ENCODE data around the gene FOXI1. TPM values are rescaled to one million over a fixed set of nuclear protein-coding genes. Genes with fewer than 3 reads are reported as not detected.

The FOXI1 gene
- polyA plus RNA-seq, 3 donors = not detected

GRCh38 chr5:170111088-170111785, 5.5 kb downstream of the FOXI1 start:
- Histone ChIP-seq H3K79me2 (ENCODE audit: insufficient read depth, low read length) (no peaks in the 10 kb centered on the region), H3K9ac (ENCODE audit: insufficient read depth, low read length, poor library complexity, severe bottlenecking) (no peak overlapping the region), H3K9me3 (replicated peaks in 1 of 2; ENCODE audit: control insufficient read depth in 1 of 2, insufficient read depth in 1 of 2, low read length in 2 of 2) (no peaks in the 10 kb centered on the region), H3K4me3 (replicated peaks in 1 of 3; ENCODE audit: low read depth in 2 of 3, low read length in 3 of 3) (no peak overlapping the region), H3K27ac (ENCODE audit: low read depth in 1 of 2, low read length in 2 of 2) (no peak overlapping the region), H3K4me2 (replicated peaks; ENCODE audit: extremely low read depth, low read length, poor library complexity, severe bottlenecking) (no peak overlapping the region), H2AFZ (ENCODE audit: insufficient read depth, low read depth, low read length, poor library complexity, severe bottlenecking) (no peak overlapping the region), H4K20me1 (ENCODE audit: insufficient read depth, low read length) (no peaks in the 10 kb centered on the region), H3K27me3 (ENCODE audit: control insufficient read depth in 2 of 2, insufficient read depth in 2 of 2, low read length in 2 of 2) (no peaks in the 10 kb centered on the region), H3K36me3 (replicated peaks in 1 of 2; ENCODE audit: control insufficient read depth in 1 of 2, insufficient read depth in 2 of 2, low read length in 2 of 2) (no peaks in the 10 kb centered on the region), H3K4me1 (ENCODE audit: control insufficient read depth in 1 of 2, insufficient read depth in 2 of 2, low read length in 2 of 2) (peaks cover 32 to 37% of the 10 kb centered on the region in 2 donors)
- Mint-ChIP-seq H3K27ac (peak overlapping the region in 2 of 7 donors; percentile 36 to 42), H3K36me3 (no peaks in the 10 kb centered on the region), H3K4me1 (peaks cover 36% of the 10 kb centered on the region), H3K9me3 (peaks cover 0 to 2% (median 0%) of the 10 kb centered on the region in 7 donors), H3K4me3 (no peak overlapping the region), H3K27me3 (ENCODE audit: low read depth in 3 of 3) (peaks cover 2 to 11% (median 8%) of the 10 kb centered on the region in 3 donors)
- DNase-seq = no peak
- intact Hi-C loops (cut with micrococcal nuclease) = no loop called here
- WGBS (ENCODE audit: insufficient coverage) = 34% methylated on average over 5 of the region's 8 CpGs
- TF ChIP-seq CTCF (IDR thresholded peaks at IDR 0.05) = no peak

- TF ChIP-seq CTCF (IDR thresholded peaks at IDR 0.05) = no peak
- peak overlapping the region in 1 of 2 donors; percentile 75 for H3K4me3 Mint-ChIP-seq
- H4K20me1 ChIP-seq (ENCODE audit: insufficient read depth, low read length) = no peaks in the 10 kb centered on the region
- H3K9me3 ChIP-seq (replicated peaks in 1 of 2; ENCODE audit: control insufficient read depth in 1 of 2, insufficient read depth in 1 of 2, low read length in 2 of 2) = no peaks in the 10 kb centered on the region
- H3K9me3 Mint-ChIP-seq = peaks cover 0 to 2% (median 0%) of the 10 kb centered on the region in 7 donors
- no peaks in the 10 kb centered on the region for H3K36me3 Mint-ChIP-seq
- no peaks in the 10 kb centered on the region for H3K36me3 ChIP-seq (replicated peaks in 1 of 2; ENCODE audit: control insufficient read depth in 1 of 2, insufficient read depth in 2 of 2, low read length in 2 of 2)
- H3K4me1 ChIP-seq (ENCODE audit: control insufficient read depth in 1 of 2, insufficient read depth in 2 of 2, low read length in 2 of 2) = peaks cover 32 to 37% of the 10 kb centered on the region in 2 donors
- H3K27ac Mint-ChIP-seq = peak overlapping the region; percentile 17 to 91 (median 77)
- peak overlapping the region; percentile 45 to 56 for H3K27ac ChIP-seq (ENCODE audit: low read depth in 1 of 2, low read length in 2 of 2)
- intact Hi-C loops (cut with micrococcal nuclease) = no loop called here
- H2AFZ ChIP-seq (ENCODE audit: insufficient read depth, low read depth, low read length, poor library complexity, severe bottlenecking) = no peak overlapping the region
- DNase-seq = no peak
- peaks cover 33% of the 10 kb centered on the region for H3K4me1 Mint-ChIP-seq
- no peak overlapping the region for H3K9ac ChIP-seq (ENCODE audit: insufficient read depth, low read length, poor library complexity, severe bottlenecking)
- peaks cover 0 to 2% (median 1%) of the 10 kb centered on the region in 3 donors for H3K27me3 Mint-ChIP-seq (ENCODE audit: low read depth in 3 of 3)
- H3K79me2 ChIP-seq (ENCODE audit: insufficient read depth, low read length) = no peaks in the 10 kb centered on the region
- WGBS (ENCODE audit: insufficient coverage) = 67% methylated on average over 3 of the region's 6 CpGs
- H3K4me2 ChIP-seq (replicated peaks; ENCODE audit: extremely low read depth, low read length, poor library complexity, severe bottlenecking) = peak overlapping the region; percentile 35
- no peaks in the 10 kb centered on the region for H3K27me3 ChIP-seq (ENCODE audit: control insufficient read depth in 2 of 2, insufficient read depth in 2 of 2, low read length in 2 of 2)
- H3K4me3 ChIP-seq (replicated peaks in 1 of 3; ENCODE audit: low read depth in 2 of 3, low read length in 3 of 3) = peak overlapping the region in 1 of 3 experiments; percentile 32
Observed at GRCh38 chr5:170112876-170113521, 7.3 kb downstream of the FOXI1 start.
